Esophagus muscularis mucosa (tissue), 4 donors: ENCODE data around the gene MCOLN1. TPM values are rescaled to one million over a fixed set of nuclear protein-coding genes. Genes with fewer than 3 reads are reported as not detected.
A peak's percentile ranks its signal among the peaks of the same experiment; 100 is the strongest.

Source experiments
- DNase-seq: peaks from one replicate; pipeline ENCODE4 v3.0.0-alpha.2; 2017; ENCODE audit errors: extremely low spot score
- H3K27ac ChIP-seq, 4 donors: fragments of 200-600 bp; sonication (generic); replicated peaks in 1 of 4; 1 replicate in 3 of 4; 2 replicates in 1 of 4; pipeline ENCODE4 v1.5.1; 2016 to 2019; ENCODE audit warnings: mild to moderate bottlenecking in 1 of 4
- H3K27me3 ChIP-seq, 4 donors: fragments of 200-600 bp; sonication (generic); one replicate each; pipeline versions ENCODE4 v1.5.1 to v1.6.0; 2016 to 2019
- H3K36me3 ChIP-seq, 4 donors: fragments of 200-600 bp; sonication (generic); one replicate each; pipeline ENCODE4 v1.5.1; 2016 to 2019
- H3K4me1 ChIP-seq, 4 donors: fragments of 200-600 bp; sonication (generic); one replicate each; pipeline ENCODE4 v1.5.1; 2016 to 2019
- H3K4me3 ChIP-seq, 4 donors: fragments of 200-600 bp; sonication (generic); 1 replicate in 2 of 4; 2 replicates in 2 of 4; pipeline ENCODE4 v1.5.1; 2016 to 2019; ENCODE audit warnings: mild to moderate bottlenecking in 4 of 4, moderate library complexity in 1 of 4
- H3K9me3 ChIP-seq, 4 donors: fragments of 200-600 bp; sonication (generic); 1 replicate in 3 of 4; 2 replicates in 1 of 4; pipeline ENCODE4 v1.5.1; 2016 to 2019
- EP300 ChIP-seq: sonication (generic); formaldehyde crosslinking; IDR thresholded peaks from one replicate; pipeline ENCODE4 v1.6.1; 2017; ENCODE audit warnings: antibody characterized with exemption
- POLR2A ChIP-seq: fragments of 450-650 bp; IDR thresholded peaks from one replicate; pipeline ENCODE4 v1.6.1; 2017; ENCODE audit warnings: antibody characterized with exemption, moderate library complexity, mild to moderate bottlenecking, low read depth
- POLR2AphosphoS5 ChIP-seq, 2 donors: sonication (generic); formaldehyde crosslinking; IDR thresholded peaks; one replicate each; pipeline ENCODE4 v1.6.1; 2017; ENCODE audit warnings: antibody characterized with exemption in 2 of 2
- WGBS: methylation state at CpG from one replicate; pipeline ENCODE4 v1.1.5; 2018; 5-methylcytosine and 5-hydroxymethylcytosine counted together
- intact Hi-C: fragments of 100-400 bp; cut with DNase I; formaldehyde crosslinking; loops from one replicate; pipeline ENCODE4 v1.15.1; 2023
- total RNA-seq, 4 donors: library from RNA; depleted of rRNA; stranded (reverse); fragments of >200 nt; gene quantifications; one replicate each; pipeline versions ENCODE4 v1.1.0 to v1.2.1, GENCODE V29; 2016
- TF ChIP-seq, protein P1 (sequence below), 3 experiments: fragments of 200-600 bp in 2 of 3; fragments of 450-650 bp in 1 of 3; sonication (generic) in 2 of 3; IDR thresholded peaks; one replicate each; pipeline ENCODE4 v1.5.1; 2017 to 2019; ENCODE audit warnings: antibody characterized with exemption in 3 of 3, mild to moderate bottlenecking in 2 of 3, moderate library complexity in 1 of 3

MCOLN1 gene
- total RNA-seq, 4 donors from 2014 or later = 11.3 to 20.7 (median 14.4) TPM

DNA sequence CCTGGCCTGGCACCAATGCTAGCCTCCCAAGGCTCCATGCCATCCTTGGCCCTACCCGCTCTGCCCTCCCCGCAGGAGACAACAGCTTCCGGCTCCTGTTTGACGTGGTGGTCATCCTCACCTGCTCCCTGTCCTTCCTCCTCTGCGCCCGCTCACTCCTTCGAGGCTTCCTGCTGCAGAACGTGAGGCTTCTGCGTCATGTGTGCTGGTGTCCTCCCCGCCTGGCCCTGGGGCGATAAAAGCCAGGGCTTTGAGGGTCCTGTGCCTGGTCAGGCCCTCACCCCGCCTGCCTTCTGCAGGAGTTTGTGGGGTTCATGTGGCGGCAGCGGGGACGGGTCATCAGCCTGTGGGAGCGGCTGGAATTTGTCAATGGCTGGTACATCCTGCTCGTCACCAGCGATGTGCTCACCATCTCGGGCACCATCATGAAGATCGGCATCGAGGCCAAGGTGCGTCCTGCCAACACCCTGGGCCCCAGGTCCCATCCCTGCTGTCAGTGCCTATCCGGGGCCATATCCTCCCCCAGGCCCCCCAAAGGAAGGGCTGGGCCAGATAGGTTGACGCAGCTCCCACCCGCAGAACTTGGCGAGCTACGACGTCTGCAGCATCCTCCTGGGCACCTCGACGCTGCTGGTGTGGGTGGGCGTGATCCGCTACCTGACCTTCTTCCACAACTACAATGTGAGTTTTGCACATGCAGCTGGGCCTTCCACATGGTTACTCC lies 6.3 kb downstream of the MCOLN1 start:
- TF ChIP-seq EP300 (no peak), POLR2AphosphoS5 (IDR thresholded peaks at IDR 0.05) (no peak), POLR2A (no peak)
- TF ChIP-seq, protein P1, sequence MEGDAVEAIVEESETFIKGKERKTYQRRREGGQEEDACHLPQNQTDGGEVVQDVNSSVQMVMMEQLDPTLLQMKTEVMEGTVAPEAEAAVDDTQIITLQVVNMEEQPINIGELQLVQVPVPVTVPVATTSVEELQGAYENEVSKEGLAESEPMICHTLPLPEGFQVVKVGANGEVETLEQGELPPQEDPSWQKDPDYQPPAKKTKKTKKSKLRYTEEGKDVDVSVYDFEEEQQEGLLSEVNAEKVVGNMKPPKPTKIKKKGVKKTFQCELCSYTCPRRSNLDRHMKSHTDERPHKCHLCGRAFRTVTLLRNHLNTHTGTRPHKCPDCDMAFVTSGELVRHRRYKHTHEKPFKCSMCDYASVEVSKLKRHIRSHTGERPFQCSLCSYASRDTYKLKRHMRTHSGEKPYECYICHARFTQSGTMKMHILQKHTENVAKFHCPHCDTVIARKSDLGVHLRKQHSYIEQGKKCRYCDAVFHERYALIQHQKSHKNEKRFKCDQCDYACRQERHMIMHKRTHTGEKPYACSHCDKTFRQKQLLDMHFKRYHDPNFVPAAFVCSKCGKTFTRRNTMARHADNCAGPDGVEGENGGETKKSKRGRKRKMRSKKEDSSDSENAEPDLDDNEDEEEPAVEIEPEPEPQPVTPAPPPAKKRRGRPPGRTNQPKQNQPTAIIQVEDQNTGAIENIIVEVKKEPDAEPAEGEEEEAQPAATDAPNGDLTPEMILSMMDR (IDR thresholded peaks at IDR 0.05) = no peak
- intact Hi-C loops = no loop called here
- Histone ChIP-seq H3K9me3 (no peaks in the 10 kb centered on the region), H3K27me3 (no peaks in the 10 kb centered on the region), H3K4me1 (peaks cover 8 to 36% (median 16%) of the 10 kb centered on the region in 4 donors), H3K36me3 (peaks cover 23 to 84% (median 70%) of the 10 kb centered on the region in 4 donors), H3K4me3 (no peak overlapping the region), H3K27ac (no peak overlapping the region)
- no peak for DNase-seq
- 90% methylated on average over 26 of the region's 32 CpGs for WGBS

DNA sequence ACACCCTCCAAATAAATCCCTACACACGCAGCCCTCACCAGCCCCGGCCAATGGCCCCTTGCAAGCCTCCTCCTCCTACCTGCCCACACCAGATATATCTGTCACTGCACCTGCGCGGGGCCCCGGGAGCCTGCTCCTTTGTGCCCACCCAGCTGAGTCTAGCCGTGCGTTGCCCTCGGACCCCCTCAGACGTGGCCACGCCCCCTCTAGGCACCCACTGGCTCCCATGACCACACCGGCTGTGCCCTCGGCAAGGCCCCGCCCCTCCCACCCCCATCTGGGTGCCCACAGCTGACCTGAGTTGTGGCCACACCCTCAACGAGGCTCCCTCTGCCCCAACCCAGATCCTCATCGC lies 6.8 kb downstream of the MCOLN1 start:
- peaks cover 8 to 32% (median 12%) of the 10 kb centered on the region in 4 donors for H3K4me1 ChIP-seq
- no peaks in the 10 kb centered on the region for H3K9me3 ChIP-seq
- no peak for DNase-seq
- no peak for TF ChIP-seq POLR2AphosphoS5 (IDR thresholded peaks at IDR 0.05)
- TF ChIP-seq, protein P1 (IDR thresholded peaks at IDR 0.05) = no peak
- TF ChIP-seq POLR2A = no peak
- TF ChIP-seq EP300 = no peak
- 98% methylated on average over 5 of the region's 15 CpGs for whole genome bisulfite sequencing
- intact Hi-C loops = no loop called here
- H3K27me3 ChIP-seq = no peaks in the 10 kb centered on the region
- H3K27ac ChIP-seq = no peak overlapping the region
- H3K4me3 ChIP-seq = no peak overlapping the region
- H3K36me3 ChIP-seq = peaks cover 23 to 83% (median 68%) of the 10 kb centered on the region in 4 donors

GRCh38 chr19:7529610-7530490 lies 7.4 kb downstream of the MCOLN1 start:
- intact Hi-C loops = loop anchor here (5.0 to 10.0 kb wide), 2 partner anchors 38 to 175 kb away; no protein-coding TSS in a partner anchor
- H3K27ac ChIP-seq = no peak overlapping the region
- H3K27me3 ChIP-seq = no peaks in the 10 kb centered on the region
- peaks cover 8 to 28% (median 10%) of the 10 kb centered on the region in 4 donors for H3K4me1 ChIP-seq
- H3K4me3 ChIP-seq = no peak overlapping the region
- 97% methylated on average over 33 of the region's 33 CpGs for WGBS
- peaks cover 23 to 77% (median 65%) of the 10 kb centered on the region in 4 donors for H3K36me3 ChIP-seq
- no peaks in the 10 kb centered on the region for H3K9me3 ChIP-seq
- no peak for DNase-seq
- TF ChIP-seq POLR2A (no peak), POLR2AphosphoS5 (IDR thresholded peaks at IDR 0.05) (no peak), EP300 (no peak)
- TF ChIP-seq, protein P1 (IDR thresholded peaks at IDR 0.05) = no peak

- TF ChIP-seq POLR2A (no peak), EP300 (no peak), POLR2AphosphoS5 (IDR thresholded peaks at IDR 0.05) (peak in 1 of 2 donors; percentile 45)
- TF ChIP-seq, protein P1 (IDR thresholded peaks at IDR 0.05) = no peak
- peaks cover 13 to 28% (median 25%) of the 10 kb centered on the region in 4 donors for H3K4me1 ChIP-seq
- H3K4me3 ChIP-seq = peak overlapping the region; percentile 78 to 91 (median 88)
- WGBS = 10% methylated on average over 12 of the region's 30 CpGs
- H3K9me3 ChIP-seq = no peaks in the 10 kb centered on the region
- H3K27ac ChIP-seq = peak overlapping the region; percentile 90 to 97 (median 94)
- intact Hi-C loops = loop anchor here (5.0 to 10.0 kb wide), 2 partner anchors 41 to 179 kb away; no protein-coding TSS in a partner anchor
- no peaks in the 10 kb centered on the region for H3K27me3 ChIP-seq
- no peak for DNase-seq
- H3K36me3 ChIP-seq = peaks cover 13 to 57% (median 46%) of the 10 kb centered on the region in 4 donors
These were observed 11.0 kb downstream of the MCOLN1 start for GRCh38 chr19:7533281-7533885.
